Peyer's patch (tissue), 4 donors: ENCODE results near the gene CASKIN2.

Experiments used
- POLR2A ChIP-seq, 2 donors: fragments of 450-650 bp; IDR thresholded peaks; one replicate each; pipeline ENCODE4 v1.5.1; 2017; ENCODE audit warnings: antibody characterized with exemption in 2 of 2, mild to moderate bottlenecking in 2 of 2, moderate library complexity in 2 of 2
- TF ChIP-seq, protein P1 (sequence below), 6 experiments: fragments of 450-650 bp in 4 of 6; fragments of 200-600 bp in 2 of 6; sonication (generic) in 1 of 6; IDR thresholded peaks; one replicate each; pipeline ENCODE4 v1.5.1; 2017 to 2019; ENCODE audit warnings: antibody characterized with exemption in 6 of 6, mild to moderate bottlenecking in 3 of 6, moderate library complexity in 1 of 6

DNA sequence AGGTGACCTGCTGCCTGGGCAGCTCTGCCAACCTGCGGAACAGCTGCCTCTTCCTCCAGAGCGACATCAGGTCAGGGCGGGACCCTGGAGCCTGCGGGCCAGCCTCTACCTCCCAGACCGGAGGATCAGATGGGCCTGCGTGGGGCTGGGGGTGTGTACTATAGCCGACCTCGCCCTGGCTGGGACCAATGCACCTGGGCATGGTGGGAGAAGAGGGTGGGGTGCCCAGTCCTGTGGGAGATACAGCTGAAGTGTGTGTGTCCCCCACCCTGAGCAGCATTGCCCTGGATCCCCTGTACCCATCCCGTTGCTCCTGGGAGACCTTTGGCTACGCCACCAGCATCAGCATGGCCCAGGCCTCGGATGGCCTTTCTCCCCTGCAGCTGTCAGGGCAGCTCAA lies 19.3 kb downstream of the CASKIN2 start:
- TF ChIP-seq POLR2A (IDR thresholded peaks at IDR 0.05), result no peak
- TF ChIP-seq, protein P1, sequence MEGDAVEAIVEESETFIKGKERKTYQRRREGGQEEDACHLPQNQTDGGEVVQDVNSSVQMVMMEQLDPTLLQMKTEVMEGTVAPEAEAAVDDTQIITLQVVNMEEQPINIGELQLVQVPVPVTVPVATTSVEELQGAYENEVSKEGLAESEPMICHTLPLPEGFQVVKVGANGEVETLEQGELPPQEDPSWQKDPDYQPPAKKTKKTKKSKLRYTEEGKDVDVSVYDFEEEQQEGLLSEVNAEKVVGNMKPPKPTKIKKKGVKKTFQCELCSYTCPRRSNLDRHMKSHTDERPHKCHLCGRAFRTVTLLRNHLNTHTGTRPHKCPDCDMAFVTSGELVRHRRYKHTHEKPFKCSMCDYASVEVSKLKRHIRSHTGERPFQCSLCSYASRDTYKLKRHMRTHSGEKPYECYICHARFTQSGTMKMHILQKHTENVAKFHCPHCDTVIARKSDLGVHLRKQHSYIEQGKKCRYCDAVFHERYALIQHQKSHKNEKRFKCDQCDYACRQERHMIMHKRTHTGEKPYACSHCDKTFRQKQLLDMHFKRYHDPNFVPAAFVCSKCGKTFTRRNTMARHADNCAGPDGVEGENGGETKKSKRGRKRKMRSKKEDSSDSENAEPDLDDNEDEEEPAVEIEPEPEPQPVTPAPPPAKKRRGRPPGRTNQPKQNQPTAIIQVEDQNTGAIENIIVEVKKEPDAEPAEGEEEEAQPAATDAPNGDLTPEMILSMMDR (IDR thresholded peaks at IDR 0.05), result no peak
